ENCODE results near the gene MYH14.

Gene MYH14

DNA sequence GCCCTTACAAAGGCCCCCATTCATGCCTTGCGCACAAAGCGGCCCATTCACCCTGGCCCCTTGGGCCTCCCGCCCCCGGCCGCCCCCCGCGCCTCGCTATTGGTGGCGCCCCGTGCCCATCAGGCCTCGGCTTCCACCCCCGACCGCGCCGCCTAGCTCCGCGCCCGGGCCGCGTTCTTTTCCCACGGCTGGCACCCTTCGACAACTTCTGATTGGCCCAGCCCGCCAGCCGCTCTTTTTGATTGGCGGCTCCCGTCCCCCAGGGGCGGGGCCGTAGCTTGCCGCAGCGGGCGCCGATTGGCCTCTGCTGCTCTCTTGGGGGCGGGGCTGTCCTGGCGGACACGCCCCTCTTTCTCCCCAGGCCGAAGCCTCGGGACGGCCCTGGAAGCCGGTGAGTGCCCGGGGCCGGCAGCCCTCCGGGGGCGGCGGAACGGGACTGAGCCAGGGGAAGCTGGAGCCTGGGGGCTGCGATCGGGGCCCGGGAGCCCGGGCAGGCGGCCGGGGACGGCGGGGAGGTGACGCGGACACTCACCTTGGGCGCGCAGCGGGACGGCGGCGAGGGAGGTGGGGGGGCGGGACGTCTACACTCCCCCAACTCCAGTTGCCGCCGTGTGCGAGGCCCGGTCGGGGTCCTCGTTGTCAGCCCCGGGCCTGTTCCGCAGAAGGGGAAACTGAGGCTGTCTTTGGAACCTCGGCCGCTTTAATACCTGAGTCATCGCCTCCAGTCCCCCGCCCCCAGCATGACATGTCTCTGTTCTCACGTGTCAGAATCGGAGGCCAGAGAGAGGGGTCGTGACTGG lies at the start of gene MYH14:
MYH14 (plus strand) TSS at position 342 of the 800 bp plus-strand sequence. CDS start 6,744 bp downstream, outside the sequence.
- DNase-seq, result peak; percentile 88

DNA sequence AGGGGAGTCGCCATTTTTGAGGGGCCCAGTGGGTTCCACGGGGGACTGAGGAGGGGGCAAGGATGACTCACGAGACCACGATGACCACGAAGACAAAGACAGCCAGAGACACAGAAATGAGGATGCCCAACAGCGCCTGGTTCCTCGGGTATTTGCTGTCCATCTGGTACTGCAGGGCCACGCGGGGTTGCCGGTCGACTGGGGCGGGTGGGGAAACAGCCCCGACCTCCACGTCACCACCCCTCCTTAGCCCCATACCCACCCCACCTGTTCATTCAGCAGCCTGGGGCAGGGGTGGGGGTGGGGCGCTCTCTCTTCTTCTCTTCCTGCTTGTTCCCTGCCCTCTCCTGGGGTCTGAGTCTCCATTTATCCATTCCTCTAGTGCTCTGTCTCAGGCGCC lies 48.9 kb upstream of the MYH14 start:
- no peak for DNase-seq

DNA sequence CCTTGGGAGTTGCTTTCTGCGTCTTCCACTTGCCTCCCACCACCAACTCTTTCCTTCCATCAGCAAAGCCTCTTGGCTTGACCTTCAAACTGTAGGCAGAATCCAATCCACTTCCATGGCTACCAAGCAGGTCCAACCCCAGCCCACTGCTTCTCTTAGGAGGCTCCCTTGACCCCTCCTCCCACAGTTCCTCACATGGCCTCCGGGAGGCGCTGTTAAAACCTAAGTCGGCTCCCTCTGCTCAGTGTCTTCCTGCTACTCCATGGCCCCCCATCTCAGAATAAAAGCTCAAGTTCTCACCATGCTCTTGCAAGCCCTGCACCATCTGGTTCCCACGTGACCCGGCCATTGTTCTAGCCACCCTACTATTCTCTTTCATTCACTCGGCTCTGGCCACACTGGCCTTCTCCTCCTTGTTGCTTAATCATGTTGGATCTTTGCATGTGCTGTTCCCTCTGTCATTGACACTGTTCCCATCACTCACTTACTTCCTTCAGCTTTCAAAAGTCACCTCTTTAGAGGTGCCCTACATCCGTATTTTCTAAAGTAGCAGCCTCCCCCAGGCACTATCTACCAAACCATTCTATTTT lies 47.8 kb upstream of the MYH14 start:
- DNase-seq, result no peak

DNA sequence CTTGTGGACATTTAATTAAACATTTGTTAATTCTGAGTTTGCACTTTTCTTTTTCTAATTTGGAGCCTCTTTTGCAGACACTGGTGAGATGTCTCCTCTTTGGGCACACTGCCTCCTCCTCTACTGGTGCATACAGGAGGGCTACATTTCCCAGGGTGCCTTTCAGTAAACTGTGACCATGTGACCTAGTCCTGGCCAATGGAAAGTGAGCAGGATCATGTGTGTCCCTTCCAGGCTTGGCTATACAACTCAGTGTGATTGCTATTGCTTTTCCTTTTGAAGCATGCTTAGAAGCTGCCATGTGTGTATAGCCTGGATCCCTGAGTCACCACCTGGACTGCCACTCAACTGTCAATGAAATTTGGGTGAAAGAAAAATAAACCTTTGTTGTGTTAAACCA lies 44.8 kb upstream of the MYH14 start:
- no peak for DNase-seq

DNA sequence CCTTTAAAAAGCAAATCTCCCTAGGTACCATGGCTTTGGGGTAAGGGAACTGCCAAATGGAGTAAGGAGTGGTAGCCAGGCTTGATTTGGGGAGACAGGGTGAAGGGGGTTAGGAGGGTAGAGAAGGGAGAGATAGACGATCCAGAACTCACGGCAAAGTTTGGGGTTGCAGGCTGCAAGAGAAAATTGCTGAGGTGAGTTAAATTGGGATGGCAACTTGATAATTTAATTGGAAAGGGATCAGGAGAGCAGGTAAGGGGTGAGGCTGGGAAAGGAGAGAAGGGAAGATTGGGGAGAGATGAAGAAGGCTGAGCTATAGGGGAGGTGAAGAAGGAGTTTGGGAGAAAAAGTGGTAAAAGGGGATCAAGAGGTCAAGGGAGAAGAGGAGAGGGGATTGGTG lies 44.3 kb upstream of the MYH14 start:
- no peak for DNase-seq

DNA sequence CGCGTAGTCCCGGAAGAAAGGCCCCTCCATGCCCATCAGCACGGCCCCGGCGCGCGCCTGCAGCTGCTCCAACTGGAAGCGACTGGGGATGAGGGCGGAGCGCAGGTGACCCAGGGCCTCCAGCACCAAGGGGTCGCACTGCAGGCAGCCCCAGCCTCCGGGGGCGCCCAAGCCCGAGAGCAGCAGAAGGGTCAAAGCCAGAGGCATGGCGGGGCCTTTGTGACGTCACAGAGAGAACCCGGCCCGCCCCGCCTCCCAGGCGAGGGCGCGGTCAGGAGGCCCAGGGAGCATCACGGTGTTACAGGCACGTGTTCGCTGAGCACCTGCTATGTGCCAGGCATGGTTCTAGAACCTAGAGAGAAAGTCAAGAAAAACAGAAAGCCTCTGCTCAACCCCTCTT lies 40.4 kb upstream of the MYH14 start, which contains the start of gene IZUMO2:
IZUMO2 (minus strand) TSS at position 294 of the 400 bp plus-strand sequence; CDS start at position 207, 87 bp downstream.
- no peak for DNase-seq

DNA sequence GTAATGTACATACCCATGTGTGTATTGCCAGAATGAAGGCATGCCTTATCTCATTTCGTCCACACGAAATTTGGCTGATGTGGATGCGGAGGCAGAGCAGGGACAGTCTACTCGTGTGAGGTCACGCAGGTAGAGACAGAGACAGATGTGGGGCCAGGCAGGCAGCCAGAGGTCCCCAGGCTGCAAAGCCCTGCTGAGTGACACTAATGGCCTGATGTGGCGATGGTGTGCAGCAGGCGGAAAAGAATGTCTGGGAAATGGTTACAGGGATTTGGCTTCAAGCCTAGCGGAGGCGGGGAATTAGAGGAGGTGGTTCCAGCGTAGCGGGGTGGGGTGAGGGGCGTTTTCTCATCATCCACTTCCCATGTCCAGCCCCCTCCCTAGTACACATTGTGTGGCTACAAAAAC lies 36.1 kb upstream of the MYH14 start:
- peak; percentile 28 for DNase-seq

GRCh38 chr19:50171752-50172151 lies 31.7 kb upstream of the MYH14 start:
- no peak for DNase-seq

DNA sequence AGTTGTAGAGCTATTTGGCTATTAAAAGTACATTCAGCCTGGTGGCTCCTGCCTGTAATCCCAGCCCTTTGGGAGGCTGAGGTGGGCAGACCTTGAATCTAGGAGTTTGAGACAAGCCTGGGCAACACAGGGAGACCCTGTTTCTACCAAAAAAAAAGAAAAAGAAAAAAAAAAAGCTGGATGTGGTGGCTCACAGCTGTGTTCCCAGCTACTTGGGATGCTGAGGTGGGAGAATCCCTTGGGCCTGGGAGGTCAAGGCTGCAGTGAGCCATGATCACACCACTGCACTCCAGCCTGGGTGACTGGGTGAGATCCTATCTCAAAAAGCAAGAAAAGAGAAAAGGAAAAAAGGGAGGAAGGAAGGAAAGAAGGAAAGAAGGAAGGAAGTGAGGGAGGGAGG lies 30.7 kb upstream of the MYH14 start:
- DNase-seq, result no peak

- no peak for DNase-seq
These were observed 30.3 kb upstream of the MYH14 start for GRCh38 chr19:50173127-50173526.

DNA sequence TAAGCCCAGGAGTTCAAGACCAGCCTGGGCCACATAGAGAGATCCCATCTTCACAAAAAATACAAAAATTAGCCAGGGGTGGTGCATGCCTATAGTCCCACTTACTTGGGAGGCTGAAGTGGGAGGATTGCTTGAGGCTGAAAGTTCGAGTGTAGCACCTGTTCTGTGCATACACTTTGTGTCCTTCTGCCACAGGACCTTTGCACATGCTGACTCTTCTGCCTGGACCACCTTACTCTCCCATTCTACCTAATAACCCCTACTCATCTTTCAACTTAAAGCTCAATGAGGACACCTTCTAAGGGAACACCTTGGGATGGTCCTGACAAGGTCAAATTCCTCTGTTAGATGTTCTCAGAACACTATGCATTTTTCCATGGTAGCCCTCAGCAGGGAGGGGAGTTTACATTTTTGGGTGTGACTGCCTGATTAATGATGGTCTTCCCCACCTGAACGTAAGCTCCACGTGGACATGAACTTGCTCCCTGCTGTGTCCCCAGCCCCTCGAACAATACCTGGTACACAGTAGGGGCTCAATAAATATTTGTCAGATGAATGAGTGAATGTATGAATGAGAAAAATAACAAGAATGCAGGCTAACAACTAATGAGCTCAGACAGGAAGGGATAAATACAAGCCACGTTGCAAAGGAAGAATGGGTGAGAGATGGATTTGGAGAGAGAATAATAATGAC lies 29.2 kb upstream of the MYH14 start:
- DNase-seq, result no peak

DNA sequence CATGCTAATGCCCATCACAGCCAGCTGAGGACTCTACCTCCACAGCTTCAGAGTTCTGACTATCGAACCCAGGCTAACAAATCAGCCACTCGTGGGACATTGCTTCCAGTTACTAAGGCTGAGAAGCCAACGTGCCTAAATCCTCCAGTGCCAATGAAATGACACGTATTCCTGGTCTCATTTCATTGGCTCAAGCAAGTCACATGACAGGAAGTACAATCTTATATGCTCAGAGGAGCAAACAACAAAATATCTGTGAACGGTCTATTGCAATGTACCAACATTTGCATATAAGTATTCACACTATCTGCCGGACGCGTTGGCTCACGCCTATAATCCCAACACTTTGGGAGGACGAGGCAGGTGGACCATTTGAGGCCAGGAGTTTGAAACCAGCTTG lies 27.5 kb upstream of the MYH14 start:
- no peak for DNase-seq

DNA sequence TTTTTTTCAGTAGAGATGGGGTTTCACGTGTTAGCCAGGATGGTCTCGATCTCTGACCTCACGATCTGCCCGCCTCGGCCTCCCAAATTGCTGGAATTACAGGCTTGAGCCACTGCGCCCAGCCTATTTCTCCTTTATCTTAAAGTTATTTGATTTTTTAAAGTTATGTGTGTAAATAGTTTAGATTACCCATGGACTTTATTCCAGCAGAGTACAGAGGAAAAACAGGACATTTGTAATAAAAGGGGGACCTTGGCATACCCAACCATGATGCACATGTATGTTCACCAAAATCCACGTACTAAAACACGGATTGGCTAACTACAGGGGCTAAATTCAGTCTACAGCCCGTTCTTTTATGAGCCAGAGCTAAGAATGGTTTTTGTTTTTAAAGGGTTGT lies 26.6 kb upstream of the MYH14 start:
- DNase-seq, result no peak

- DNase-seq, result no peak
These were observed 25.1 kb upstream of the MYH14 start for GRCh38 chr19:50178320-50178719.

GRCh38 chr19:50178859-50179537 lies 24.4 kb upstream of the MYH14 start:
- DNase-seq, result no peak

DNA sequence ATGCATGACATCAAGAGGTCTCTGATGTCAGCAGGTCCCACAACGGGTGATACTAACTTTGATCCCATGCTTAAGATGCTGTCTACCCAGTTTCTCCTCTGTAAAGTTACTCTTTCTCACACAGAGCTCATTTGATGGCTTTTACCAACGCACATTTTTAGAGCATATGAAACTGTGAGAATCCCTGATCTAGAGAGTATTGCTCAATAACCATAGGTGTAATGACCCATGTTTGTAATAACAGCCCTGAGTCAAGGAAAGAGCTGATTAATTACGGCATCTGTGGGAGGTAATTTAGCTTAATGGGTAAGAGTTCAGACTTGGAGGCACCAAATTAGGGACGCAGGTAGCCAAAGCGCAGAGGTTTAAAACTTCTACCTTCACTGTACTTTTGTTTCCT lies 22.3 kb upstream of the MYH14 start:
- no peak for DNase-seq

- no peak for DNase-seq
These were observed 19.2 kb upstream of the MYH14 start for GRCh38 chr19:50184196-50184595.

DNA sequence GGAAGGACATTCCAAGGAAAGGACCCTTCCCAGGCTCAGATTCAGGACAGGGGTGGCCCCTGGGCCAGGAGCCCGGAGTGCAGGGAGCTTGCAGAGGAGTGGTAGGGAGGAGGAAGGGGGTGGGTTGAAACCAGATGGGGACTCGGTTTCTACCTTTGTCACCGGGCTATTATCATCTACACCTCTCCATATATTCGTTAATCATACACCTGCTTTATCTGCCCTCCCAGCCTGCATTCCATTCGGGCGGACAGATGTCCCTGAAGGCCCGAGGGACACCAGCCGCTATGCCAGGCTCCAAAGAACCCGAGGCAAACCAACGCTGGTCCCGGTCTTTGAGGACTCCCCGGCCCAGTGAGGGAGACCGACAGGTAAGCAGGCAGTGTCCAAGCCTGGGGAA lies 15.5 kb upstream of the MYH14 start:
- no peak for DNase-seq

GRCh38 chr19:50189331-50189730 lies 14.1 kb upstream of the MYH14 start:
- no peak for DNase-seq

GRCh38 chr19:50190439-50190891 lies 13.0 kb upstream of the MYH14 start:
- no peak for DNase-seq

DNA sequence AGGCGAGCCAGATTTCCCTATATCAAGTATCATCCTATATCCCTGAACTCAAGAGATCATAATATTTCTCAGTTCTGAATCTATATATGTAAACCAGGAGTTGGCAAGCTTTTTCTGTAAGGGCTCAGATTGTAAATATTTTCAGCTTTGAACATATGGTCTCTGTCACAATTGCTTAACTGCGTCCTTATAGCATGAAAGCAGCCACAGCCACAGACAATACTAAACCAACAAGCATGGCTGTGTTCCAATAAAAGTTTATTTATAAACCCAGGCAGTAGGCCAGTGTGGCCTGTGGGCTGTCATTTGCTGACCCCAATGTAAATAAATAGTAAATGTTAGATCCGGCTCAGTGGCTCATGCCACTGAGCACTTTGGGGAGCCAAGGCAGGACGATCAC lies 12.2 kb upstream of the MYH14 start:
- DNase-seq, result no peak

DNA sequence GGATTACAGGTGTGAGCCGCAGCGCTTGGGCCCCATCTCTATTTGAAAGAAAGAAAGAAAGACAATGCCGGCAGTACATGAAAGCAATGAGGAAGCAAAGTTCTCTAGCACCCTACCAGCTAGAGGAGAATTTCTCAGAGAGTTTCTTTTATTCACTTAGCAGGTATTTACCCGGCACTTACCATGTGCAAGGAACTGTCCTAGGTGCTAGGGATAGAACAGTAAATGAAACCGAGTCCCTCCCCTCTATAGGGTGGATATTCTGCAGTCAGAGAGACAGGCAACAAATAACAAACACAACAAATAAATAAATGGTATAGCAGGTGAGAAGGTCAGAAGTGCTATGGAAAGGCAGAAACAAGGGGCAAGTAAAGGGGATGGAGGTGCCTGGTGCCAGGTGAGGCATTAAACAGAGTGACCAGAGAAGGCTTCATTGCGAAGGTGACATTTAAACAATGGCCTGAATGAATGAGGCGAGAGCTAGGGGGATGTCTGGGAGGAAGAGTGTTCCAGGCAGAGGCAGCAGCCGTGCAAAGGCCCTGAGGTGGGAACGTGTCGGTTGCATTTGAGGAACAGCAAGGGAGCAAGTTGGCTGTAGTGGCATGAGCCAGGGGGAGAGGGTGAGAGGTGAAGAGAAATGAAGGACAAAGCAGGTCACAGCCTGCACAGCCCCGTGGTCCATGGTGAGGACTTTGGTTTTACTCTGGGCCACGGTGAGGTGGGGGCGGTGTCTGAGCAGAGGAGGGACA lies 10.8 kb upstream of the MYH14 start:
- DNase-seq, result no peak

- DNase-seq, result no peak
These were observed 8.2 kb upstream of the MYH14 start for GRCh38 chr19:50195224-50195623.
